ENCODE measurements around the gene MAN1C1. TPM values are rescaled to one million over a fixed set of nuclear protein-coding genes. Genes with fewer than 3 reads are reported as not detected.

MAN1C1 gene
- total RNA-seq, 1 experiment from 2014 or later, result 16.8 TPM

DNA sequence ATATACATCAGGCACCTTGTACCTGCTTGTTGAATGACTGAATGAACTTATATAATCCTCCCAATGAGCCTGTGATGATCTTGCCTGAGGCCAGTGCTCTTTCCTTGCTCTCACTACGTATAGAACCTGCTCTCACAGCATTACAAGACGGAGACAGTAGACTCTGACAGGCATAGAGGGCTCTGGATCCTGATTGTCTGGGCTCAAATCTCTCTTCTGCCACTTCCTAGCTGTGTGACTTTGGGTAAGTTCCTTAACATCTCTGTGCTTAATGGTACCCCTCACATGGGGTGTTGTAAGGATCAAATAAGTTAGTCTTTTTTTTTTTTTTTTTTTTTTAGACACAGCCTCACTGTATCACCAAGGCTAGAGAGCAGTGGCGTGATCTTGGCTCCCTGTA, 4.2 kb upstream of the MAN1C1 start:
- Mint-ChIP-seq H3K4me3 (no peak overlapping the region), H3K27me3 (ENCODE audit: low read depth) (peaks cover 24% of the 10 kb centered on the region), H3K36me3 (no peaks in the 10 kb centered on the region), H3K9me3 (no peaks in the 10 kb centered on the region), H3K27ac (no peak overlapping the region), H3K4me1 (peaks cover 9% of the 10 kb centered on the region)
- DNase-seq (ENCODE audit: low spot score), result no peak
- ChIA-PET POLR2A (no interaction called here), CTCF (interaction anchor here (0.6 to 0.7 kb wide), 2 partner anchors 45 to 77 kb away, joined by 3 to 4 read pairs; no protein-coding TSS in a partner anchor)
- ATAC-seq, result no peak
- no peak for TF ChIP-seq MXD4 (CRISPR knock-in tag; IDR thresholded peaks at IDR 0.05; ENCODE audit: borderline replicate concordance)
- TF ChIP-seq STAT6 (CRISPR knock-in tag; conservative IDR thresholded peaks at IDR 0.05; ENCODE audit: low read depth), result no peak

GRCh38 chr1:25613091-25613490, 3.5 kb upstream of the MAN1C1 start:
- Mint-ChIP-seq H3K27ac (no peak overlapping the region), H3K4me3 (no peak overlapping the region), H3K27me3 (ENCODE audit: low read depth) (peaks cover 30% of the 10 kb centered on the region), H3K36me3 (no peaks in the 10 kb centered on the region), H3K9me3 (no peaks in the 10 kb centered on the region), H3K4me1 (peaks cover 9% of the 10 kb centered on the region)
- ChIA-PET POLR2A (no interaction called here), CTCF (interaction anchor here (1.3 kb wide), 1 partner anchor 186 kb away, joined by 3 read pairs; the partner anchor contains the start of gene SELENON)
- ATAC-seq (no peak), DNase-seq (ENCODE audit: low spot score) (no peak)
- TF ChIP-seq PRRX2 (CRISPR knock-in tag; IDR thresholded peaks at IDR 0.05), result no peak
- TF ChIP-seq STAT6 (CRISPR knock-in tag; conservative IDR thresholded peaks at IDR 0.05; ENCODE audit: low read depth), result no peak
- no peak for TF ChIP-seq CBFB (CRISPR knock-in tag; IDR thresholded peaks at IDR 0.05; ENCODE audit: low read depth)
- no peak for TF ChIP-seq PRDM15 (CRISPR knock-in tag; IDR thresholded peaks at IDR 0.05)
- no peak for TF ChIP-seq SP1 (CRISPR knock-in tag; conservative IDR thresholded peaks at IDR 0.05)
- TF ChIP-seq NR3C1 (CRISPR knock-in tag; conservative IDR thresholded peaks at IDR 0.05; ENCODE audit: low read depth), result no peak
- TF ChIP-seq, protein P1, sequence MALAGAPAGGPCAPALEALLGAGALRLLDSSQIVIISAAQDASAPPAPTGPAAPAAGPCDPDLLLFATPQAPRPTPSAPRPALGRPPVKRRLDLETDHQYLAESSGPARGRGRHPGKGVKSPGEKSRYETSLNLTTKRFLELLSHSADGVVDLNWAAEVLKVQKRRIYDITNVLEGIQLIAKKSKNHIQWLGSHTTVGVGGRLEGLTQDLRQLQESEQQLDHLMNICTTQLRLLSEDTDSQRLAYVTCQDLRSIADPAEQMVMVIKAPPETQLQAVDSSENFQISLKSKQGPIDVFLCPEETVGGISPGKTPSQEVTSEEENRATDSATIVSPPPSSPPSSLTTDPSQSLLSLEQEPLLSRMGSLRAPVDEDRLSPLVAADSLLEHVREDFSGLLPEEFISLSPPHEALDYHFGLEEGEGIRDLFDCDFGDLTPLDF (CRISPR knock-in tag; IDR thresholded peaks at IDR 0.05), result no peak
- TF ChIP-seq ETV6 (CRISPR knock-in tag; IDR thresholded peaks at IDR 0.05), result no peak
- no peak for TF ChIP-seq USF1 (CRISPR knock-in tag; IDR thresholded peaks at IDR 0.05)
- TF ChIP-seq RORB (CRISPR knock-in tag; IDR thresholded peaks at IDR 0.05), result no peak
- TF ChIP-seq, protein P2, sequence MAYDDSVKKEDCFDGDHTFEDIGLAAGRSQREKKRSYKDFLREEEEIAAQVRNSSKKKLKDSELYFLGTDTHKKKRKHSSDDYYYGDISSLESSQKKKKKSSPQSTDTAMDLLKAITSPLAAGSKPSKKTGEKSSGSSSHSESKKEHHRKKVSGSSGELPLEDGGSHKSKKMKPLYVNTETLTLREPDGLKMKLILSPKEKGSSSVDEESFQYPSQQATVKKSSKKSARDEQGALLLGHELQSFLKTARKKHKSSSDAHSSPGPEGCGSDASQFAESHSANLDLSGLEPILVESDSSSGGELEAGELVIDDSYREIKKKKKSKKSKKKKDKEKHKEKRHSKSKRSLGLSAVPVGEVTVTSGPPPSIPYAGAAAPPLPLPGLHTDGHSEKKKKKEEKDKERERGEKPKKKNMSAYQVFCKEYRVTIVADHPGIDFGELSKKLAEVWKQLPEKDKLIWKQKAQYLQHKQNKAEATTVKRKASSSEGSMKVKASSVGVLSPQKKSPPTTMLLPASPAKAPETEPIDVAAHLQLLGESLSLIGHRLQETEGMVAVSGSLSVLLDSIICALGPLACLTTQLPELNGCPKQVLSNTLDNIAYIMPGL (CRISPR knock-in tag; IDR thresholded peaks at IDR 0.05), result no peak
- TF ChIP-seq FOXJ3 (CRISPR knock-in tag; IDR thresholded peaks at IDR 0.05; ENCODE audit: borderline replicate concordance), result no peak
- TF ChIP-seq, protein P3, sequence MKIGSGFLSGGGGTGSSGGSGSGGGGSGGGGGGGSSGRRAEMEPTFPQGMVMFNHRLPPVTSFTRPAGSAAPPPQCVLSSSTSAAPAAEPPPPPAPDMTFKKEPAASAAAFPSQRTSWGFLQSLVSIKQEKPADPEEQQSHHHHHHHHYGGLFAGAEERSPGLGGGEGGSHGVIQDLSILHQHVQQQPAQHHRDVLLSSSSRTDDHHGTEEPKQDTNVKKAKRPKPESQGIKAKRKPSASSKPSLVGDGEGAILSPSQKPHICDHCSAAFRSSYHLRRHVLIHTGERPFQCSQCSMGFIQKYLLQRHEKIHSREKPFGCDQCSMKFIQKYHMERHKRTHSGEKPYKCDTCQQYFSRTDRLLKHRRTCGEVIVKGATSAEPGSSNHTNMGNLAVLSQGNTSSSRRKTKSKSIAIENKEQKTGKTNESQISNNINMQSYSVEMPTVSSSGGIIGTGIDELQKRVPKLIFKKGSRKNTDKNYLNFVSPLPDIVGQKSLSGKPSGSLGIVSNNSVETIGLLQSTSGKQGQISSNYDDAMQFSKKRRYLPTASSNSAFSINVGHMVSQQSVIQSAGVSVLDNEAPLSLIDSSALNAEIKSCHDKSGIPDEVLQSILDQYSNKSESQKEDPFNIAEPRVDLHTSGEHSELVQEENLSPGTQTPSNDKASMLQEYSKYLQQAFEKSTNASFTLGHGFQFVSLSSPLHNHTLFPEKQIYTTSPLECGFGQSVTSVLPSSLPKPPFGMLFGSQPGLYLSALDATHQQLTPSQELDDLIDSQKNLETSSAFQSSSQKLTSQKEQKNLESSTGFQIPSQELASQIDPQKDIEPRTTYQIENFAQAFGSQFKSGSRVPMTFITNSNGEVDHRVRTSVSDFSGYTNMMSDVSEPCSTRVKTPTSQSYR (CRISPR knock-in tag; IDR thresholded peaks at IDR 0.05), result no peak
- TF ChIP-seq GRHL2 (CRISPR knock-in tag; IDR thresholded peaks at IDR 0.05; ENCODE audit: insufficient replicate concordance, severe bottlenecking), result no peak
- TF ChIP-seq FOXK1 (CRISPR knock-in tag; IDR thresholded peaks at IDR 0.05), result no peak
- no peak for TF ChIP-seq ZNF416 (CRISPR knock-in tag; IDR thresholded peaks at IDR 0.05)
- no peak for TF ChIP-seq ESRRA (CRISPR knock-in tag; IDR thresholded peaks at IDR 0.05; ENCODE audit: borderline replicate concordance)

All from WTC11 (cell line).